ENCODE measurements around the gene KCNIP2.

The KCNIP2 gene

DNA sequence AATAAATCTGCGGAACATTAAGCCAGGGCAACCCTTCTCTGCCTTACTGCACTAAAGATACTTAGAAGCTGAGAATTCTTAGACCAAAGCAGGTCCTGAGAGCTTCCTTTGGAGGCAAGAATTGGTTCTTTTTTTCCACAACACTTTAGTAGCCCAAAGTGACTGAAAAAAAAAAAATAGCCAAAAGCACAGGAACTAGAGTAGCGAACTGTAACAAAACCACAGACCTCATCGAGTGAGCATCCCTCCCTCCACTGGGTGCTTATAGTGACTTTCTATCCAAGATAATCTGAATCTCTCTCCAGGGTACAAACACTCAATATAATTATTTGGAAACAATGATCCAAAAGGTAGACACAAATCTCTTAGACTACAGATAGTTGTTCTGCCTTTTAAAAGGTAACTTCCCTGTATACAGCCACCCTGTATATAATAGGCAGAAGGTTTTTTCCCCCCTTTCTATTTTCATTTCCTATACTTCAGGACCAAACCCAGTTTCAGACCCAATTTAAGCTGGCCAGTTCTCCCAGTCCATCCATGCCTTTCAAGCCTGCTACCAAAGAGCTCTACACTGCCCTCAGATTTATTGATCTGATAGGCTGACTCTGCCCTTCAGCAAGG lies 31.6 kb upstream of the KCNIP2 start:
- H3K27ac Mint-ChIP-seq = no peak overlapping the region
- no peak for DNase-seq
- H3K4me3 Mint-ChIP-seq = no peak overlapping the region
- H3K9me3 Mint-ChIP-seq = no peaks in the 10 kb centered on the region
- peaks cover 26% of the 10 kb centered on the region for H3K4me1 Mint-ChIP-seq
- TF ChIP-seq, protein P1, sequence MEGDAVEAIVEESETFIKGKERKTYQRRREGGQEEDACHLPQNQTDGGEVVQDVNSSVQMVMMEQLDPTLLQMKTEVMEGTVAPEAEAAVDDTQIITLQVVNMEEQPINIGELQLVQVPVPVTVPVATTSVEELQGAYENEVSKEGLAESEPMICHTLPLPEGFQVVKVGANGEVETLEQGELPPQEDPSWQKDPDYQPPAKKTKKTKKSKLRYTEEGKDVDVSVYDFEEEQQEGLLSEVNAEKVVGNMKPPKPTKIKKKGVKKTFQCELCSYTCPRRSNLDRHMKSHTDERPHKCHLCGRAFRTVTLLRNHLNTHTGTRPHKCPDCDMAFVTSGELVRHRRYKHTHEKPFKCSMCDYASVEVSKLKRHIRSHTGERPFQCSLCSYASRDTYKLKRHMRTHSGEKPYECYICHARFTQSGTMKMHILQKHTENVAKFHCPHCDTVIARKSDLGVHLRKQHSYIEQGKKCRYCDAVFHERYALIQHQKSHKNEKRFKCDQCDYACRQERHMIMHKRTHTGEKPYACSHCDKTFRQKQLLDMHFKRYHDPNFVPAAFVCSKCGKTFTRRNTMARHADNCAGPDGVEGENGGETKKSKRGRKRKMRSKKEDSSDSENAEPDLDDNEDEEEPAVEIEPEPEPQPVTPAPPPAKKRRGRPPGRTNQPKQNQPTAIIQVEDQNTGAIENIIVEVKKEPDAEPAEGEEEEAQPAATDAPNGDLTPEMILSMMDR (IDR thresholded peaks at IDR 0.05) = no peak
- H3K36me3 Mint-ChIP-seq (ENCODE audit: low read depth) = peaks cover 20% of the 10 kb centered on the region
- H3K27me3 Mint-ChIP-seq (ENCODE audit: low read depth, poor library complexity) = peaks cover 2% of the 10 kb centered on the region

DNA sequence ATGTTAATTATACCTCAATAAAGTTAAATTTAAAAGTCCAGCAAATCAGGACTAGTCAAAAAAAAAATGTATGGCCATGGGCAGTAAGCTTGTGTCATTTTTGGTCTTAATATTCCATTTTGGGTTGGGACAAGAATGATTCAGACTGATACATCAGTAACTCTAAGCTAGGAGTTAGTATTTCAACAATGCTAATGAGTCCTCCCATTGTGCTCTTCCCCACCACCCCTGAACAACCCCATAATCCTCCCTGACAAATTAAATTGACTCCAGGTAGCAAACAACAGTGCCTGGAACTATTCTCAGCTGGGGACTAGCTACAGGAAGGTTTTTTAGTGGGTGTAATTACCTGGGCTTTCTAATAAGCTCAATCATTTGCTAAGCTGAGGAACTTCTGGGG lies 30.7 kb upstream of the KCNIP2 start:
- H3K4me3 Mint-ChIP-seq = no peak overlapping the region
- H3K4me1 Mint-ChIP-seq = peaks cover 18% of the 10 kb centered on the region
- H3K27me3 Mint-ChIP-seq (ENCODE audit: low read depth, poor library complexity) = peaks cover 2% of the 10 kb centered on the region

DNA sequence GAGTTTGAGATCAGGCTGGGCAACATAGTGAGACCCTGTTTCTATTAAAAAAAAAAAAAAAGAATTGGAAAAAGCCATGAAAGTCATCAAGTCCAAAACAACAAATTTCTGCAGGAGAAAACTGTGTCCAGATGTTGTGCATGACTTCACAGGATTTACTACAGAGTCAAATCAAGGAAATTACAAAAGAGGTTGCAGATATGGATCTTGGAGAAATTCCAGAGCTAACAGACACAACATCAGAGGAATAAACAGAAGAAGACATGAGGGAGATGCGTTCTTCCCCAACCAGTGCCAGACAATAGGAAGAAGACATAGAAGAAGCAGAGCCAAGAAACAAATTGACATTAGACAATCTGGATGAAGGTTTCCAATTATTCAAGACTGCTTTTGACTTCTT lies 24.3 kb upstream of the KCNIP2 start:
- no peaks in the 10 kb centered on the region for H3K27me3 Mint-ChIP-seq (ENCODE audit: low read depth, poor library complexity)
- TF ChIP-seq, protein P1 (IDR thresholded peaks at IDR 0.05) = no peak
- H3K9me3 Mint-ChIP-seq = peaks cover 7% of the 10 kb centered on the region
- no peak overlapping the region for H3K27ac Mint-ChIP-seq
- H3K4me3 Mint-ChIP-seq = no peak overlapping the region
- H3K36me3 Mint-ChIP-seq (ENCODE audit: low read depth) = peaks cover 30% of the 10 kb centered on the region
- DNase-seq = no peak
- no peaks in the 10 kb centered on the region for H3K4me1 Mint-ChIP-seq

More for the DNA sequence above, 30.7 kb upstream of the KCNIP2 start:
- TF ChIP-seq, protein P1 (IDR thresholded peaks at IDR 0.05) = no peak
- peaks cover 15% of the 10 kb centered on the region for H3K36me3 Mint-ChIP-seq (ENCODE audit: low read depth)
- no peak overlapping the region for H3K27ac Mint-ChIP-seq
- H3K9me3 Mint-ChIP-seq = no peaks in the 10 kb centered on the region
- no peak for DNase-seq

DNA sequence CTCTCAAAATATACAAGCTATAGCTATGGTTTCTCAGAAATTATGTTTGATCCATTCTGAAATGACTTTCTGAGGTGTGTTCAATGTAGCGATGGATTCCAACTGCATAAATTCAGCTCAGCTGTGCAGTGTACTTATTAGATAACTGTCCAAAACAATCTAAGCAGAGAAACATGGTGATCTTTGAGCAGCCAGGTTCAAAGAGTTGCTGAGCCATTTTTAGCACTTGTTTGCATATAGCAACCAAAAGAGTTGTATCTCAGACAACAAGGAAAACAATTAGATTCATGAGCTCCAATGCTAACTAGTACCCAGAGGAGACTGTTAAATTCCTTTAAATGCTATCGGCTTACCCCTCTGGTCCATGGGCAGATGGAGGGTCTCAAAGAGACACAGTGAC lies 15.9 kb upstream of the KCNIP2 start:
- TF ChIP-seq, protein P1 (IDR thresholded peaks at IDR 0.05) = no peak
- Mint-ChIP-seq H3K27me3 (ENCODE audit: low read depth, poor library complexity) (peaks cover 3% of the 10 kb centered on the region), H3K27ac (no peak overlapping the region), H3K36me3 (ENCODE audit: low read depth) (peaks cover 48% of the 10 kb centered on the region), H3K4me3 (no peak overlapping the region), H3K4me1 (no peaks in the 10 kb centered on the region), H3K9me3 (peaks cover 36% of the 10 kb centered on the region)
- no peak for DNase-seq

DNA sequence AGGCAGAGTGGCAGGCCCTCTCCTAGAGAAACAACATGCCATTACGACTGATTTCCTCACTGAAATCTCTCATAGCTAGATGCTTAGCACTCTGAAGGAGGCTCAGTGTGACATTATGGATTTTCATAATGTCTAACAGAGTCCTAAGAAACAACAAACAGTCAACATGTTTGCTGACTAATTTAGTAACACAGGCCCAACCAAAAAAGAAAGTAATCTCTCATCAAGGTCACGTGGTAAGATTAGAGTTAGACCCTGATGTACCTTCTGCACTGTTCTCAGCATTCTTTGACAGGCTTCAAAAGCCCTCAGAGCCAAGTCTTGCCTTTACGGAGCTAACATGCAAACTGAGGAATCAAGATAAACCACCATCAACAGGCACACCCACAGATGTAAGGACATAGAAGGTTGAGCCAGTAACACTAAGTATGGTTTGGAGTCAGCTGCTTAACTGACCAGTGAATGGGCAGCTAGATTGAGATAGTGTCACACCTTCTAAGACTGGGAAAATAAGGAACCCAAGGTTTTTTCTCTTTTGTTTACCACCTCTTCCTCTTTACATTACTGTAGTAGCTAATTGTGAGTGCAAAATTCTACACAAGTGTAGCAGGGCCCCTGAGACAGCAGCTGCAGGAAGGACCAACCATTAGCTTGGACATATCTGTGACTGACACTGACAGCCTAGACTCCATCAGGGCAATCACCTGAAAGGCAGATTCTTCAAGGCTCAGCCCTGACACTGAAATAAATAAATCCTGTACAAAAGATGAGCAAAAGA lies 15.3 kb upstream of the KCNIP2 start:
- Mint-ChIP-seq H3K4me3 (no peak overlapping the region), H3K4me1 (no peaks in the 10 kb centered on the region)

More for the DNA sequence above, 15.3 kb upstream of the KCNIP2 start:
- peaks cover 3% of the 10 kb centered on the region for H3K27me3 Mint-ChIP-seq (ENCODE audit: low read depth, poor library complexity)
- H3K9me3 Mint-ChIP-seq = peaks cover 31% of the 10 kb centered on the region
- no peak for DNase-seq
- H3K36me3 Mint-ChIP-seq (ENCODE audit: low read depth) = peaks cover 41% of the 10 kb centered on the region
- TF ChIP-seq, protein P1 (IDR thresholded peaks at IDR 0.05) = no peak
- no peak overlapping the region for H3K27ac Mint-ChIP-seq
